ENCODE measurements around the gene ARFIP1. TPM values are rescaled to one million over a fixed set of nuclear protein-coding genes. Genes with fewer than 3 reads are reported as not detected.
"Not testable (repeated sequence)": the region's sequence is repeated elsewhere in the genome, so short reads cannot be mapped to it uniquely, and the experiment has no call there.

ARFIP1 gene
- total RNA-seq, 1 experiment from 2014 or later, result 32.7 TPM

- ATAC-seq; H3K79me2 ChIP-seq (ENCODE audit: insufficient read depth, low read length); H4K20me1 ChIP-seq (ENCODE audit: insufficient read depth); CTCF ChIA-PET; H3K36me3 ChIP-seq (ENCODE audit: control insufficient read depth in 1 of 2, insufficient read depth in 2 of 2, low read length in 2 of 2); intact Hi-C loops (cut with micrococcal nuclease); H3K9me3 ChIP-seq (ENCODE audit: control insufficient read depth in 1 of 2, insufficient read depth in 1 of 2, low read depth in 1 of 2, low read length in 2 of 2); H3K4me1 ChIP-seq (ENCODE audit: control insufficient read depth in 1 of 2, insufficient read depth in 2 of 2, low read length in 2 of 2); H3K27ac ChIP-seq (ENCODE audit: low read depth, low read length); H2AFZ ChIP-seq (ENCODE audit: low read depth, low read length, poor library complexity, severe bottlenecking); POLR2A ChIA-PET; H3K9ac ChIP-seq (ENCODE audit: low read length); RAD21 ChIA-PET (ENCODE audit: low non-redundant PET in 1 of 2, low total read pairs in 2 of 2, uncharacterized antibody in 2 of 2, unreplicated experiment in 2 of 2); BruUV-seq (replicated peaks); H3K4me2 ChIP-seq (ENCODE audit: low read length); H3K9me2 ChIP-seq (ENCODE audit: insufficient read depth); DNase-seq (ENCODE audit: low read depth, low spot score); H3K4me3 ChIP-seq (replicated peaks in 1 of 2; ENCODE audit: low read depth in 1 of 2, low read length in 2 of 2); H3K27me3 ChIP-seq (ENCODE audit: insufficient read depth, low read length): not testable (repeated sequence)
These were observed 86.8 kb downstream of the ARFIP1 start for GRCh38 chr4:152866432-152866993.

- BruUV-seq (replicated peaks), result no TSS peak
- CTCF ChIA-PET, result no interaction called here
- H3K27ac ChIP-seq (ENCODE audit: low read depth, low read length), result no peak overlapping the region
- TF ChIP-seq FOSL1 (IDR thresholded peaks at IDR 0.05; ENCODE audit: low read depth) (no peak), SP1 (IDR thresholded peaks at IDR 0.05; ENCODE audit: low read depth) (no peak), ELF1 (IDR thresholded peaks at IDR 0.05; ENCODE audit: borderline replicate concordance, low read depth) (no peak), CBX3 (IDR thresholded peaks at IDR 0.05; ENCODE audit: low read depth) (no peak), POLR2A (IDR thresholded peaks at IDR 0.05; ENCODE audit: borderline replicate concordance, extremely low read depth, insufficient read depth, insufficient read length) (no peak), ATF3 (IDR thresholded peaks at IDR 0.05) (no peak), EZH2 (IDR thresholded peaks at IDR 0.05) (no peak), CTCF (IDR thresholded peaks at IDR 0.05 in 2 of 3, conservative IDR thresholded peaks at IDR 0.05 in 1 of 3; ENCODE audit: borderline replicate concordance in 1 of 3, insufficient read depth in 1 of 3, low read depth in 2 of 3, low read length in 2 of 3) (no peak), POLR2AphosphoS5 (IDR thresholded peaks at IDR 0.05; ENCODE audit: low read depth, low read length) (no peak), ZBTB33 (IDR thresholded peaks at IDR 0.05; ENCODE audit: extremely low read depth, insufficient replicate concordance, low read length) (no peak)
- TF ChIP-seq, protein P1, sequence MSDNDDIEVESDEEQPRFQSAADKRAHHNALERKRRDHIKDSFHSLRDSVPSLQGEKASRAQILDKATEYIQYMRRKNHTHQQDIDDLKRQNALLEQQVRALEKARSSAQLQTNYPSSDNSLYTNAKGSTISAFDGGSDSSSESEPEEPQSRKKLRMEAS (IDR thresholded peaks at IDR 0.05), result no peak
- TF ChIP-seq, protein P2, sequence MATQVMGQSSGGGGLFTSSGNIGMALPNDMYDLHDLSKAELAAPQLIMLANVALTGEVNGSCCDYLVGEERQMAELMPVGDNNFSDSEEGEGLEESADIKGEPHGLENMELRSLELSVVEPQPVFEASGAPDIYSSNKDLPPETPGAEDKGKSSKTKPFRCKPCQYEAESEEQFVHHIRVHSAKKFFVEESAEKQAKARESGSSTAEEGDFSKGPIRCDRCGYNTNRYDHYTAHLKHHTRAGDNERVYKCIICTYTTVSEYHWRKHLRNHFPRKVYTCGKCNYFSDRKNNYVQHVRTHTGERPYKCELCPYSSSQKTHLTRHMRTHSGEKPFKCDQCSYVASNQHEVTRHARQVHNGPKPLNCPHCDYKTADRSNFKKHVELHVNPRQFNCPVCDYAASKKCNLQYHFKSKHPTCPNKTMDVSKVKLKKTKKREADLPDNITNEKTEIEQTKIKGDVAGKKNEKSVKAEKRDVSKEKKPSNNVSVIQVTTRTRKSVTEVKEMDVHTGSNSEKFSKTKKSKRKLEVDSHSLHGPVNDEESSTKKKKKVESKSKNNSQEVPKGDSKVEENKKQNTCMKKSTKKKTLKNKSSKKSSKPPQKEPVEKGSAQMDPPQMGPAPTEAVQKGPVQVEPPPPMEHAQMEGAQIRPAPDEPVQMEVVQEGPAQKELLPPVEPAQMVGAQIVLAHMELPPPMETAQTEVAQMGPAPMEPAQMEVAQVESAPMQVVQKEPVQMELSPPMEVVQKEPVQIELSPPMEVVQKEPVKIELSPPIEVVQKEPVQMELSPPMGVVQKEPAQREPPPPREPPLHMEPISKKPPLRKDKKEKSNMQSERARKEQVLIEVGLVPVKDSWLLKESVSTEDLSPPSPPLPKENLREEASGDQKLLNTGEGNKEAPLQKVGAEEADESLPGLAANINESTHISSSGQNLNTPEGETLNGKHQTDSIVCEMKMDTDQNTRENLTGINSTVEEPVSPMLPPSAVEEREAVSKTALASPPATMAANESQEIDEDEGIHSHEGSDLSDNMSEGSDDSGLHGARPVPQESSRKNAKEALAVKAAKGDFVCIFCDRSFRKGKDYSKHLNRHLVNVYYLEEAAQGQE (IDR thresholded peaks at IDR 0.05; ENCODE audit: low read depth), result no peak
These were observed 90.9 kb downstream of the ARFIP1 start for GRCh38 chr4:152870606-152871005.

More at GRCh38 chr4:152870606-152871005, 90.9 kb downstream of the ARFIP1 start:
- Histone ChIP-seq H2AFZ (ENCODE audit: low read depth, low read length, poor library complexity, severe bottlenecking) (no peak overlapping the region), H3K4me2 (ENCODE audit: low read length) (no peak overlapping the region), H4K20me1 (ENCODE audit: insufficient read depth) (no peaks in the 10 kb centered on the region), H3K9me2 (ENCODE audit: insufficient read depth) (no peaks in the 10 kb centered on the region), H3K36me3 (ENCODE audit: control insufficient read depth in 1 of 2, insufficient read depth in 2 of 2, low read length in 2 of 2) (no peaks in the 10 kb centered on the region), H3K9me3 (ENCODE audit: control insufficient read depth in 1 of 2, insufficient read depth in 1 of 2, low read depth in 1 of 2, low read length in 2 of 2) (no peaks in the 10 kb centered on the region), H3K79me2 (ENCODE audit: insufficient read depth, low read length) (no peaks in the 10 kb centered on the region), H3K4me1 (ENCODE audit: control insufficient read depth in 1 of 2, insufficient read depth in 2 of 2, low read length in 2 of 2) (no peaks in the 10 kb centered on the region), H3K9ac (ENCODE audit: low read length) (no peak overlapping the region), H3K27me3 (ENCODE audit: insufficient read depth, low read length) (no peaks in the 10 kb centered on the region), H3K4me3 (replicated peaks in 1 of 2; ENCODE audit: low read depth in 1 of 2, low read length in 2 of 2) (no peak overlapping the region)
- ATAC-seq (no peak), DNase-seq (ENCODE audit: low read depth, low spot score) (no peak)
- RAD21 ChIA-PET (ENCODE audit: low non-redundant PET in 1 of 2, low total read pairs in 2 of 2, uncharacterized antibody in 2 of 2, unreplicated experiment in 2 of 2), result no interaction called here
- POLR2A ChIA-PET, result no interaction called here
- intact Hi-C loops (cut with micrococcal nuclease), result no loop called here
